ENCODE measurements around the gene CELF2. TPM values are rescaled to one million over a fixed set of nuclear protein-coding genes. Genes with fewer than 3 reads are reported as not detected.

The CELF2 gene
- total RNA-seq, 1 donor from 2014 or later = 110 TPM

DNA sequence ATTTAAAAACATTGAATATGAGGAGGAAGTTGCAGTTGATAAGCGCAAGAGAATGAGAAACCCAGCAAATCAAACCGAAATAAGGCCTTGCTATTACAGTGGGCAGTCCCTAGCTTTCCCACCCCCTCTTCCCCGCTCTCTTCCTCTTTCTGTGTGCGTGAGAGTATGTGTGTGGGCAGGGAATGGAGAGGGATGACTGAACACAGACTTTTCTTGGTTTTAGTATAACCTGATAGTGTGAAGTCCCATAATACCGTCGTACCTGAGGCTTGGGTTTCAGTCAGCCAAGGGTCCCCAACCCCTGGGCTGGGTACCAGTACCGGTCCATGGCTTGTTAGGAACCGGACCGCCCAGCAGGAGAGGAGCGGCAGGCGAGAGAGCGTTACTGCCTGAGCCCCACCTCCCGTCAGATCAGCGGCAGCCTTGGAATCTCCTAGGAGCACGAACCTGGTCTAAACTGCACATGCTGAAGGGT is 255.3 kb downstream of the CELF2 start:
- ATAC-seq (peak; percentile 75), DNase-seq (no peak)
- Histone ChIP-seq H3K4me1 (peaks cover 9% of the 10 kb centered on the region), H3K9me3 (no peaks in the 10 kb centered on the region), H3K27me3 (no peaks in the 10 kb centered on the region), H3K4me3 (no peak overlapping the region), H3K36me3 (peaks cover 92% of the 10 kb centered on the region), H3K27ac (no peak overlapping the region)
- no peak for TF ChIP-seq CTCF (IDR thresholded peaks at IDR 0.05)
- intact Hi-C loops (cut with DNase I) = no loop called here

DNA sequence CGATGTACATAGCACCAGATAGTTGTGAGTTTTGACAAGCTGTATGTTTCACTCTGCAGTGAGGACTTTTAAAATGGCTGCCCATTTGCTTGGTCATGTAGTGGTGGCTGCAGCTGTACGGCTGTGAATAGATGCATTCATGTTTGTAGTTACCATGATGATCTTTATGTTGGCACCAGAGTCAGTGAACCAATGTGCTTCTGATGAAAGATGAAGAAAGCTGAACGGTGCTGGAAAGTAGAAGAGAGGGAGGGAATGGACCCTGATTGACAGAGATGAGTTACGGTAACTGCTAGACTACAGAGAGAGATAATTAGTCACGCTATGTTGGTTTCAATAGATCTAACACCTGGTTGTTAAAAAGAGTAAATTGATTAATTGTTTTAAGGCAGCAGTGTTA is 256.8 kb downstream of the CELF2 start:
- no peak for ATAC-seq
- no peak for DNase-seq
- intact Hi-C loops (cut with DNase I) = no loop called here
- no peak overlapping the region for H3K27ac ChIP-seq
- no peak for TF ChIP-seq CTCF (IDR thresholded peaks at IDR 0.05)
- peaks cover 9% of the 10 kb centered on the region for H3K4me1 ChIP-seq
- H3K36me3 ChIP-seq = peaks cover 92% of the 10 kb centered on the region
- H3K9me3 ChIP-seq = no peaks in the 10 kb centered on the region
- H3K4me3 ChIP-seq = no peak overlapping the region
- H3K27me3 ChIP-seq = no peaks in the 10 kb centered on the region

GRCh38 chr10:11275651-11276050 is 258.0 kb downstream of the CELF2 start:
- no peak for DNase-seq
- H3K27ac ChIP-seq = no peak overlapping the region
- intact Hi-C loops (cut with DNase I) = no loop called here
- H3K27me3 ChIP-seq = no peaks in the 10 kb centered on the region
- TF ChIP-seq CTCF (IDR thresholded peaks at IDR 0.05) = no peak
- no peak overlapping the region for H3K4me3 ChIP-seq
- no peak for ATAC-seq
- H3K4me1 ChIP-seq = peaks cover 3% of the 10 kb centered on the region
- H3K36me3 ChIP-seq = peaks cover 95% of the 10 kb centered on the region
- no peaks in the 10 kb centered on the region for H3K9me3 ChIP-seq

DNA sequence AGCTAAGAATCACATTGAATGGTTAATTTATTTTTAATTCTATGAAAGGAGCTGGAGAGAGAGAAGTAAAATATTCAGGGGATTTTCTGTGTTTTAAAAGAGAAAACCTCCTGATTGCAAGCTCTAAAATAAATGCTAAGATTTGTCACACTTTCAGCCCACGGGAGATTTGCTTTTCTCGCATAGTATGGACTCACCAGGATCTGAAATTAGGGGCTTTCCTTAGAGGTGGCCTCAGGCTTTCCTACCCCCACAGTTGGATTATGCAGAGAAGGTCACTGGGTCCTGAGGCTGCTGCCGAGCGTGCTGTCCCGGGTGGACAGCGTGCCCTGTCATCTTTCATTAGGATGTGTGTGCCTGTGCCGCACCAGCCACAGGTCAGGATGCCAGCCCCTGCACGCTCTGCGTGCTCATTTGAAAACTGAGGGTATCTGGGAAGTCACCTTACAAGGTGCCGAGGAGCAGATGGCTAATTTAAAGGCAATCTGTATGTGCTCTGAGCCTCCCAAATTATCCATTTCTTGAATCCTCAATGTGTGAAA is 258.8 kb downstream of the CELF2 start:
- no peak for ATAC-seq
- H3K36me3 ChIP-seq = peaks cover 92% of the 10 kb centered on the region
- no peak for DNase-seq
- no peak overlapping the region for H3K4me3 ChIP-seq
- H3K9me3 ChIP-seq = no peaks in the 10 kb centered on the region
- no peak overlapping the region for H3K27ac ChIP-seq
- intact Hi-C loops (cut with DNase I) = no loop called here
- no peaks in the 10 kb centered on the region for H3K4me1 ChIP-seq
- TF ChIP-seq CTCF (IDR thresholded peaks at IDR 0.05) = no peak
- no peaks in the 10 kb centered on the region for H3K27me3 ChIP-seq

GRCh38 chr10:11279314-11279713 is 261.6 kb downstream of the CELF2 start:
- no peak for DNase-seq
- intact Hi-C loops (cut with DNase I) = no loop called here

More at GRCh38 chr10:11279314-11279713, 261.6 kb downstream of the CELF2 start:
- TF ChIP-seq CTCF (IDR thresholded peaks at IDR 0.05) = no peak
- H3K4me3 ChIP-seq = no peak overlapping the region
- no peak for ATAC-seq
- no peaks in the 10 kb centered on the region for H3K4me1 ChIP-seq
- peaks cover 80% of the 10 kb centered on the region for H3K36me3 ChIP-seq
- no peaks in the 10 kb centered on the region for H3K27me3 ChIP-seq
- no peak overlapping the region for H3K27ac ChIP-seq
- H3K9me3 ChIP-seq = no peaks in the 10 kb centered on the region
